PC-3 (cell line): ENCODE measurements around the gene PWP1. TPM values are rescaled to one million over a fixed set of nuclear protein-coding genes. Genes with fewer than 3 reads are reported as not detected.
A peak's percentile ranks its signal among the peaks of the same experiment; 100 is the strongest.
"Not testable (repeated sequence)": the region's sequence is repeated elsewhere in the genome, so short reads cannot be mapped to it uniquely, and the experiment has no call there.

ENCODE experiments used
- ATAC-seq: fragments of 200-7000 bp; cut with Tn5 transposase; 2 replicates; pipeline ENCODE4 v1.9.1; 2020; ENCODE audit warnings: mild to moderate bottlenecking, moderate library complexity
- BruUV-seq: library from RNA; stranded (reverse); fragments of 400-500 nt; replicated peaks from 2 replicates; lab custom pipeline; 2021; lab: Mats Ljungman, UMichigan
- CTCF ChIA-PET: fragments of 300-600 bp; sonication (Branson Sonifier 250); formaldehyde crosslinking; loops from one replicate; lab custom pipeline; 2022; ENCODE audit warnings: antibody characterized with exemption; lab: Charles Lee
- POLR2A ChIA-PET: fragments of 300-600 bp; sonication (Branson Sonifier 250); formaldehyde crosslinking; loops from one replicate; lab custom pipeline; 2022; ENCODE audit warnings: antibody characterized with exemption; ENCODE audit not compliant: unreplicated experiment; lab: Charles Lee
- DNase-seq: peaks from one replicate; pipeline ENCODE4 v3.0.0-alpha.2; 2015
- H2AFZ ChIP-seq: fragments of 300-600 bp; sonication (generic); 2 replicates; pipeline ENCODE4 v1.6.0; 2016; ENCODE audit warnings: antibody characterized with exemption, low read length
- H3F3A ChIP-seq: fragments of 300-600 bp; sonication (generic); one replicate; pipeline ENCODE4 v1.6.0; 2017; ENCODE audit warnings: antibody characterized with exemption, low read length, control low read depth, mild to moderate bottlenecking; ENCODE audit not compliant: unreplicated experiment
- H3K27ac ChIP-seq: fragments of 300-600 bp; sonication (generic); 2 replicates; pipeline ENCODE4 v1.5.1; 2016; ENCODE audit warnings: mild to moderate bottlenecking, low read length
- H3K27me3 ChIP-seq: fragments of 300-600 bp; sonication (generic); 2 replicates; pipeline ENCODE4 v1.6.1; 2016; ENCODE audit warnings: low read length, mixed read lengths
- H3K36me3 ChIP-seq: fragments of 300-600 bp; sonication (generic); 2 replicates; pipeline ENCODE4 v1.6.1; 2016; ENCODE audit warnings: low read depth, mixed run types, low read length, mixed read lengths
- H3K4me1 ChIP-seq: fragments of 300-600 bp; sonication (generic); 2 replicates; pipeline ENCODE4 v1.5.1; 2016; ENCODE audit warnings: low read length; ENCODE audit not compliant: insufficient read depth
- H3K4me2 ChIP-seq: fragments of 300-600 bp; sonication (generic); 2 replicates; pipeline ENCODE4 v1.6.0; 2016; ENCODE audit warnings: low read length
- H3K4me3 ChIP-seq: fragments of 300-600 bp; sonication (generic); 2 replicates; pipeline ENCODE4 v1.5.1; 2016; ENCODE audit warnings: mild to moderate bottlenecking, low read length, mixed read lengths
- H3K79me2 ChIP-seq: fragments of 300-600 bp; sonication (generic); 2 replicates; pipeline ENCODE4 v1.6.1; 2017; ENCODE audit warnings: low read length, mixed read lengths
- H3K9ac ChIP-seq: fragments of 300-600 bp; sonication (generic); 2 replicates; pipeline ENCODE4 v1.6.0; 2016; ENCODE audit warnings: mild to moderate bottlenecking, low read length
- H3K9me2 ChIP-seq: fragments of 300-600 bp; sonication (generic); replicated peaks from 2 replicates; pipeline ENCODE4 v1.6.1; 2016; ENCODE audit warnings: mixed run types, low read length, mixed read lengths
- H3K9me3 ChIP-seq: fragments of 300-600 bp; sonication (generic); 2 replicates; pipeline ENCODE4 v1.6.1; 2016; ENCODE audit warnings: low read length, mixed read lengths
- H4K20me1 ChIP-seq: fragments of 300-600 bp; sonication (generic); 2 replicates; pipeline ENCODE4 v1.6.1; 2016; ENCODE audit warnings: low read length, mixed read lengths
- EZH2 ChIP-seq: fragments of 300-600 bp; sonication (generic); IDR thresholded peaks from one replicate; pipeline ENCODE4 v1.6.1; 2017; ENCODE audit warnings: antibody characterized with exemption, mild to moderate bottlenecking, low read length; ENCODE audit not compliant: unreplicated experiment
- EZH2phosphoT487 ChIP-seq: fragments of 300-600 bp; sonication (generic); IDR thresholded peaks from 2 replicates; pipeline ENCODE4 v1.6.1; 2018; ENCODE audit warnings: mild to moderate bottlenecking, antibody characterized with exemption, low read length, borderline replicate concordance
- intact Hi-C: fragments of 100-400 bp; cut with micrococcal nuclease; formaldehyde crosslinking; loops from 2 replicates; pipeline ENCODE4 v1.9.0; 2023
- total RNA-seq: library from RNA; depleted of rRNA; stranded (reverse); fragments of >200 nt; gene quantifications from 2 replicates; pipeline ENCODE4 v1.2.3, GENCODE V29; 2014
- TF ChIP-seq, protein P1 (sequence below): fragments of 300-600 bp; sonication (generic); conservative IDR thresholded peaks from 2 replicates; pipeline ENCODE4 v1.5.1; 2017; ENCODE audit warnings: antibody characterized with exemption, low read depth, mild to moderate bottlenecking, low read length

The PWP1 gene
- total RNA-seq, 1 experiment from 2014 or later = 85.8 TPM

DNA sequence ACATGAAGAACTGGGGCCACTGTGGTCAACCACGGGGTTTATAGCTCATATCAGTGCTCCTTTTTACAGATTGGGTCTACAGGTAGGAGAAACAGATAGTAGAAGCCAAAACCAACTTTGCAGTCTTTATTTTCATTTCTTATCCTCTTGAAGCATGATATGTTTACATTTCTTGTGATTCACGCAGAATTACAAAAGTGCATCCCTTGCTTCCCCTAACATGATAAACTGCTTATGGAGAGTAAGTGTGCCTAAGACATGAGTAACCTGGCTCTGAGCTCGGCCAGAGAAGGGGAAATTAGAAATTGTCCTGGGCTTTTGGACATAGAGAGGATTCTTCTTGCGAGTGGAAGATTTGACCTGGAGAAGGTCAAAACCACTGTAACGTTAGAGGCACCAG, 18.4 kb downstream of the PWP1 start:
- Histone ChIP-seq H3K9ac (no peak overlapping the region), H3K4me2 (no peak overlapping the region), H3K9me3 (no peaks in the 10 kb centered on the region), H3F3A (no peaks in the 10 kb centered on the region), H3K4me1 (no peaks in the 10 kb centered on the region), H3K4me3 (no peak overlapping the region), H2AFZ (no peak overlapping the region), H3K36me3 (peaks cover 78% of the 10 kb centered on the region), H3K27me3 (no peaks in the 10 kb centered on the region), H4K20me1 (0 out of 2 replicates have a peak, but pooled peaks cover 3% of the 10 kb centered on the region), H3K27ac (no peak overlapping the region), H3K79me2 (no peaks in the 10 kb centered on the region), H3K9me2 (no peaks in the 10 kb centered on the region)
- TF ChIP-seq, protein P1, sequence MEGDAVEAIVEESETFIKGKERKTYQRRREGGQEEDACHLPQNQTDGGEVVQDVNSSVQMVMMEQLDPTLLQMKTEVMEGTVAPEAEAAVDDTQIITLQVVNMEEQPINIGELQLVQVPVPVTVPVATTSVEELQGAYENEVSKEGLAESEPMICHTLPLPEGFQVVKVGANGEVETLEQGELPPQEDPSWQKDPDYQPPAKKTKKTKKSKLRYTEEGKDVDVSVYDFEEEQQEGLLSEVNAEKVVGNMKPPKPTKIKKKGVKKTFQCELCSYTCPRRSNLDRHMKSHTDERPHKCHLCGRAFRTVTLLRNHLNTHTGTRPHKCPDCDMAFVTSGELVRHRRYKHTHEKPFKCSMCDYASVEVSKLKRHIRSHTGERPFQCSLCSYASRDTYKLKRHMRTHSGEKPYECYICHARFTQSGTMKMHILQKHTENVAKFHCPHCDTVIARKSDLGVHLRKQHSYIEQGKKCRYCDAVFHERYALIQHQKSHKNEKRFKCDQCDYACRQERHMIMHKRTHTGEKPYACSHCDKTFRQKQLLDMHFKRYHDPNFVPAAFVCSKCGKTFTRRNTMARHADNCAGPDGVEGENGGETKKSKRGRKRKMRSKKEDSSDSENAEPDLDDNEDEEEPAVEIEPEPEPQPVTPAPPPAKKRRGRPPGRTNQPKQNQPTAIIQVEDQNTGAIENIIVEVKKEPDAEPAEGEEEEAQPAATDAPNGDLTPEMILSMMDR = no peak
- no peak for TF ChIP-seq EZH2
- TF ChIP-seq EZH2phosphoT487 = no peak
- intact Hi-C loops = no loop called here
- DNase-seq (no peak), ATAC-seq (0 out of 2 replicates have a peak, but pooled peaks have one; percentile 22)
- CTCF ChIA-PET = no interaction called here
- BruUV-seq = no TSS peak
- POLR2A ChIA-PET = no interaction called here

DNA sequence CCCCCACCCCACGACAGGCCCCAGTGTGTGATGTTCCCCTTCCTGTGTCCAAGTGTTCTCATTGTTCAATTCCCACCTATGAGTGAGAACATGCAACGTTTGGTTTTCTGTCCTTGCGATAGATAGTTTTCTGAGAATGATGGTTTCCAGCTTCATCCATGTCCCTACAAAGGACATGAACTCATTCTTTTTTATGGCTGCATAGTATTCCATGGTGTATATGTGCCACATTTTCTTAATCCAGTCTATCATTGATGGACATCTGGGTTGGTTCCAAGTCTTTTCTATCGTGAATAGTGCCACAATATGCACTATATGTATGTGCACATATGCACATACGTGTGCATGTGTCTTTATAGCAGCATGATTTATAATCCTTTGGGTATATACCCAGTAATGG, 19.9 kb downstream of the PWP1 start:
- H3K36me3 ChIP-seq = peaks cover 76% of the 10 kb centered on the region
- H3K27me3 ChIP-seq, H4K20me1 ChIP-seq, H3K9me2 ChIP-seq, intact Hi-C loops, H3K27ac ChIP-seq, H3K9me3 ChIP-seq, BruUV-seq, ATAC-seq, H3K4me1 ChIP-seq, H3F3A ChIP-seq, H3K79me2 ChIP-seq, CTCF ChIA-PET, H3K9ac ChIP-seq, H2AFZ ChIP-seq, DNase-seq, POLR2A ChIA-PET, H3K4me3 ChIP-seq, H3K4me2 ChIP-seq: not testable (repeated sequence)

GRCh38 chr12:107715780-107716179, 30.2 kb downstream of the PWP1 start:
- no peaks in the 10 kb centered on the region for H3K79me2 ChIP-seq
- intact Hi-C loops = no loop called here
- CTCF ChIA-PET = no interaction called here
- no TSS peak for BruUV-seq
- no peak overlapping the region for H3K4me3 ChIP-seq
- H3K27ac ChIP-seq = no peak overlapping the region
- H3F3A ChIP-seq = peaks cover 4% of the 10 kb centered on the region
- no peak overlapping the region for H3K4me2 ChIP-seq
- no peaks in the 10 kb centered on the region for H3K4me1 ChIP-seq
- no peaks in the 10 kb centered on the region for H3K9me2 ChIP-seq
- ATAC-seq (no peak), DNase-seq (no peak)
- H3K9ac ChIP-seq = no peak overlapping the region
- no peak overlapping the region for H2AFZ ChIP-seq
- no peaks in the 10 kb centered on the region for H3K9me3 ChIP-seq
- no peaks in the 10 kb centered on the region for H4K20me1 ChIP-seq
- POLR2A ChIA-PET = no interaction called here
- TF ChIP-seq, protein P1 = no peak
- TF ChIP-seq EZH2phosphoT487 (no peak), EZH2 (no peak)
- peaks cover 45% of the 10 kb centered on the region for H3K36me3 ChIP-seq
- H3K27me3 ChIP-seq = no peaks in the 10 kb centered on the region
